Measurements from ENCODE around the gene ANKRD42. TPM values are rescaled to one million over a fixed set of nuclear protein-coding genes. Genes with fewer than 3 reads are reported as not detected.

ANKRD42 gene
- total and polyA plus RNA-seq, 9 of the 15 experiments (the other 6 are each of a cell fraction or from before 2014, with no cell fraction given): 2.8 to 9.1 (median 6.1) TPM

DNA sequence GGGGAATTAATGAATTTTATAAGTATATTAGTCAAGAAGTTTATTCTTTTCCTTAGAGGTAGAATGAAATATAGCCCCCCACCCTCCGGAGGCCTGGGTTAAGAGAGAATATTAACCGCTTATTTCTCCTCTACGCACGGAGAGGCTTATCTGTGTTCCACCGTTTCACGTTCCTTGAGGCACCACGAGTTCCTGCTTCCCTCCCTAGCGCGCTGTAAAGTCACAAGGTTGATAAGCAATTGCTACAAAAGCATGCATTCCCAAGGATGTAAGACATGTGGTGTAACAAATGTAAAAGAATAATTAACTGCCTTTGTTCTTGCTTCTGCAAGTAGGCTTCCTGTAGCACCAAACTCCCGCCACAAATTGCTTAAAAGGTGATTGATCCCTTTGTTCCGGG, 1.5 kb upstream of the ANKRD42 start (continued):
- peak; percentile 66; the same call in 1 of the 2 replicates for TF ChIP-seq BHLHE40 (IDR thresholded peaks at IDR 0.05; ENCODE audit: low read length)
- no peak for TF ChIP-seq SNIP1 (IDR thresholded peaks at IDR 0.05; ENCODE audit: low read depth)
- peak; percentile 68; the same call in 1 of the 2 replicates for TF ChIP-seq ZNF644 (tag; IDR thresholded peaks at IDR 0.05; ENCODE audit: low read depth)
- no peak for TF ChIP-seq ZNF79 (CRISPR knock-in tag; IDR thresholded peaks at IDR 0.05; ENCODE audit: low read depth)
- TF ChIP-seq, protein P1, sequence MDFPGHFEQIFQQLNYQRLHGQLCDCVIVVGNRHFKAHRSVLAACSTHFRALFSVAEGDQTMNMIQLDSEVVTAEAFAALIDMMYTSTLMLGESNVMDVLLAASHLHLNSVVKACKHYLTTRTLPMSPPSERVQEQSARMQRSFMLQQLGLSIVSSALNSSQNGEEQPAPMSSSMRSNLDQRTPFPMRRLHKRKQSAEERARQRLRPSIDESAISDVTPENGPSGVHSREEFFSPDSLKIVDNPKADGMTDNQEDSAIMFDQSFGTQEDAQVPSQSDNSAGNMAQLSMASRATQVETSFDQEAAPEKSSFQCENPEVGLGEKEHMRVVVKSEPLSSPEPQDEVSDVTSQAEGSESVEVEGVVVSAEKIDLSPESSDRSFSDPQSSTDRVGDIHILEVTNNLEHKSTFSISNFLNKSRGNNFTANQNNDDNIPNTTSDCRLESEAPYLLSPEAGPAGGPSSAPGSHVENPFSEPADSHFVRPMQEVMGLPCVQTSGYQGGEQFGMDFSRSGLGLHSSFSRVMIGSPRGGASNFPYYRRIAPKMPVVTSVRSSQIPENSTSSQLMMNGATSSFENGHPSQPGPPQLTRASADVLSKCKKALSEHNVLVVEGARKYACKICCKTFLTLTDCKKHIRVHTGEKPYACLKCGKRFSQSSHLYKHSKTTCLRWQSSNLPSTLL (IDR thresholded peaks at IDR 0.05): no peak
- 0 out of 2 replicates have a peak, but pooled peaks have one; percentile 23 for TF ChIP-seq GABPA (tag; conservative IDR thresholded peaks at IDR 0.05; ENCODE audit: low read depth)
- TF ChIP-seq EZH2 (IDR thresholded peaks at IDR 0.05; ENCODE audit: borderline replicate concordance, low read depth, low read length): no peak
- TF ChIP-seq NFYB (IDR thresholded peaks at IDR 0.05; ENCODE audit: extremely low read depth, insufficient read length): no peak
- no peak for TF ChIP-seq TGIF2 (CRISPR knock-in tag; IDR thresholded peaks at IDR 0.05)
- TF ChIP-seq MCM2 (IDR thresholded peaks at IDR 0.05; ENCODE audit: low read depth): no peak
- TF ChIP-seq MED1 (CRISPR knock-in tag; IDR thresholded peaks at IDR 0.05; ENCODE audit: borderline replicate concordance): no peak
- no peak for TF ChIP-seq KLF6 (CRISPR knock-in tag; IDR thresholded peaks at IDR 0.05; ENCODE audit: borderline replicate concordance)
- no peak for TF ChIP-seq ZNF766 (CRISPR knock-in tag; conservative IDR thresholded peaks at IDR 0.05)
- TF ChIP-seq, protein P2, sequence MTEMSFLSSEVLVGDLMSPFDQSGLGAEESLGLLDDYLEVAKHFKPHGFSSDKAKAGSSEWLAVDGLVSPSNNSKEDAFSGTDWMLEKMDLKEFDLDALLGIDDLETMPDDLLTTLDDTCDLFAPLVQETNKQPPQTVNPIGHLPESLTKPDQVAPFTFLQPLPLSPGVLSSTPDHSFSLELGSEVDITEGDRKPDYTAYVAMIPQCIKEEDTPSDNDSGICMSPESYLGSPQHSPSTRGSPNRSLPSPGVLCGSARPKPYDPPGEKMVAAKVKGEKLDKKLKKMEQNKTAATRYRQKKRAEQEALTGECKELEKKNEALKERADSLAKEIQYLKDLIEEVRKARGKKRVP (CRISPR knock-in tag; IDR thresholded peaks at IDR 0.05): no peak
- TF ChIP-seq, protein P3, sequence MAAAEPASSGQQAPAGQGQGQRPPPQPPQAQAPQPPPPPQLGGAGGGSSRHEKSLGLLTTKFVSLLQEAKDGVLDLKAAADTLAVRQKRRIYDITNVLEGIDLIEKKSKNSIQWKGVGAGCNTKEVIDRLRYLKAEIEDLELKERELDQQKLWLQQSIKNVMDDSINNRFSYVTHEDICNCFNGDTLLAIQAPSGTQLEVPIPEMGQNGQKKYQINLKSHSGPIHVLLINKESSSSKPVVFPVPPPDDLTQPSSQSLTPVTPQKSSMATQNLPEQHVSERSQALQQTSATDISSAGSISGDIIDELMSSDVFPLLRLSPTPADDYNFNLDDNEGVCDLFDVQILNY (CRISPR knock-in tag; IDR thresholded peaks at IDR 0.05): no peak
- TF ChIP-seq XRCC5 (IDR thresholded peaks at IDR 0.05; ENCODE audit: low read depth, low read length): no peak
- TF ChIP-seq EP300 (IDR thresholded peaks at IDR 0.05; ENCODE audit: low read length): peak; percentile 40; the same call in 1 of the 2 replicates
- TF ChIP-seq POLR3A (IDR thresholded peaks at IDR 0.05; ENCODE audit: borderline replicate concordance, extremely low read depth, insufficient read depth, insufficient read length): no peak
- TF ChIP-seq GABPB2 (CRISPR knock-in tag; conservative IDR thresholded peaks at IDR 0.05): no peak
- no peak for TF ChIP-seq GTF2F1 (IDR thresholded peaks at IDR 0.05; ENCODE audit: low read depth, low read length)
- peak; percentile 69 for TF ChIP-seq RBBP5 (IDR thresholded peaks at IDR 0.05; ENCODE audit: borderline replicate concordance, insufficient read depth, low read length, poor library complexity, severe bottlenecking)
- TF ChIP-seq, protein P4, sequence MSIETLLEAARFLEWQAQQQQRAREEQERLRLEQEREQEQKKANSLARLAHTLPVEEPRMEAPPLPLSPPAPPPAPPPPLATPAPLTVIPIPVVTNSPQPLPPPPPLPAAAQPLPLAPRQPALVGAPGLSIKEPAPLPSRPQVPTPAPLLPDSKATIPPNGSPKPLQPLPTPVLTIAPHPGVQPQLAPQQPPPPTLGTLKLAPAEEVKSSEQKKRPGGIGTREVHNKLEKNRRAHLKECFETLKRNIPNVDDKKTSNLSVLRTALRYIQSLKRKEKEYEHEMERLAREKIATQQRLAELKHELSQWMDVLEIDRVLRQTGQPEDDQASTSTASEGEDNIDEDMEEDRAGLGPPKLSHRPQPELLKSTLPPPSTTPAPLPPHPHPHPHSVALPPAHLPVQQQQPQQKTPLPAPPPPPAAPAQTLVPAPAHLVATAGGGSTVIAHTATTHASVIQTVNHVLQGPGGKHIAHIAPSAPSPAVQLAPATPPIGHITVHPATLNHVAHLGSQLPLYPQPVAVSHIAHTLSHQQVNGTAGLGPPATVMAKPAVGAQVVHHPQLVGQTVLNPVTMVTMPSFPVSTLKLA (conservative IDR thresholded peaks at IDR 0.05): peak; percentile 59 to 78; a peak in 3 of 4 replicates
- TF ChIP-seq MYC (IDR thresholded peaks at IDR 0.05; ENCODE audit: low read depth, low read length): peak; percentile 80
- no peak for TF ChIP-seq MYC (CRISPR knock-in tag; IDR thresholded peaks at IDR 0.05; ENCODE audit: borderline replicate concordance, low read depth)
